ENCODE data around the gene THSD4. TPM values are rescaled to one million over a fixed set of nuclear protein-coding genes. Genes with fewer than 3 reads are reported as not detected.

THSD4 gene
- total RNA-seq, result 10 to 100 TPM; 35.2 to 45.5 TPM
- long read RNA-seq, partial matches to known transcripts, result 5 of 25 reads
- long read RNA-seq, other reads (novel, unspliced or antisense), result 20 of 25 reads

DNA sequence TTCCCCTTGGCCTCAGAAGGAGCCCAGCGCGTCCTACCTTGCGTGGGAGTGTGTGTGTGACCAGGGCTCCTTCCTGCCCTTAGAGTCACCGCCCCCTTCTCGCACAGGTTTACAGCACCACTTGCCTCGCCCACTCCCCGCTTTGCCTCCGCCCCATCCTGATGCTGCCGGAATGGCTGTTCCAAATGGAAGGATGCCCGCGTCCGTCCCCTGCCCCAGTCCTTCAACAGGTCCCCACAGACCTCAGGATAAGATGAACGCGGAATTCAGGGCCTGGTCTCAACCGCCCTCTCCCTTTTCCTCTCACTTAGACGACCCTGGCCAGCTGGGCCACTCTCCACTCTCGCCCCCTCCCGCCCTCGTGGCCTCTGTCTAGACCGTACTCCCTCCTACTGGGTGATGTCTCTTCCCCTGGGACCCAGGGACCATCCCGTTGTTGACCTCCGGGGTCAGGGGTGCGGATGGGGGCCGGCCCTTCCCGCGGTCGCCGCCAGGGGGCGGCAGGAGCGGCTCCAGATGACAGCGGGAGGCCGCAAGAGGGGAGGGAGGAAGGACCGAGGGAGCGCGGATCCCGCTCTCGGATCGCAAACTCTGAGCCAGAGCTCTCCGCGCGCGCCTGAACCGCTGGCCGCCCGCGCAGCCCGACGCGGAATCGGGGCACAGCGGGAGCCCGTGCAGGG lies at the start of gene THSD4:
THSD4 (plus strand) TSS at position 585 of the 680 bp plus-strand sequence.
- DNase-seq (peak; percentile 65 to 77), ATAC-seq (peak; percentile 65)
- intact Hi-C loops (cut with DNase I, micrococcal nuclease), result loop anchor here (5.0 kb wide), 2 partner anchors 317 to 327 kb away; no protein-coding TSS in a partner anchor

- no peak for ATAC-seq
- intact Hi-C loops (cut with DNase I, micrococcal nuclease), result no loop called here
- DNase-seq, result no peak
Observed at GRCh38 chr15:71066983-71067382, 48.3 kb upstream of the THSD4 start.

DNA sequence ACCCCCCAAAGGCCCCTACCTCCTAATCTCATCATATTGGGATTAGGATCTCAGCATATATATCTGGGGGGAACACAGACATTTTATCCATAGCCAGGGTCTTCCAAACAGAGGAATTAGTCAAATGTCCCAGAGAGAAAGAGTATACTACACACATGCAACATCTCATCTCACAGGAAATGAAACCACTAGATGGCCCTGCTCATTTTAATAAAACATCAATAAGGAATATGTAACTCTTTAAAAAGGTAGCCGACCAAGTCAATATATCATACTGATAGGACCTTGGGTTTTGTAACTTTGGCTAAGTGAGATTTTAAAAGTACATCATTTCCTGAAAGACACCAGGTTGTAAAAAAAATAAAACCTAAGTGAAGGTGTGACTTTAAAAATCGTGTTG lies 45.6 kb upstream of the THSD4 start:
- no peak for DNase-seq
- intact Hi-C loops (cut with DNase I, micrococcal nuclease), result no loop called here
- ATAC-seq, result peak; percentile 58

DNA sequence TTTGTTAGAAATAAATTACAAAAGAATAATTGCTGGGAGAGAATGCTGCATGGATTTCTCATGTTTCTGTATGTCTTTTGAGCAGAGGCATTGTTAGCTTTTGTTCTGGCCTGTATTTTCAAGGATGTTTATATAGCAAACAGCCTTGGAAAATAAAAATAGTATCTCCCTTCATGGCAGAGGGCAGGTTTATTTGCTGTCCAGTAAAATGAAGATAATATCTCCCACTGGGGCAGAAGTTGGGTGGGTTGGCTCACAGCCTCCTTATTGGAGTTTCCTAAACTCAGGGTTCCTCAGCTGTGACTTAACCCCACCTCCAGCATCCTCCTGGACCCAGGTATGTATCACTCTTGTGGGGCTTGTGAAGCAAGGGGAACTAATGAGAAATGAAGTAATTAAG lies 43.7 kb upstream of the THSD4 start:
- ATAC-seq (no peak), DNase-seq (no peak)
- intact Hi-C loops (cut with DNase I, micrococcal nuclease), result no loop called here

DNA sequence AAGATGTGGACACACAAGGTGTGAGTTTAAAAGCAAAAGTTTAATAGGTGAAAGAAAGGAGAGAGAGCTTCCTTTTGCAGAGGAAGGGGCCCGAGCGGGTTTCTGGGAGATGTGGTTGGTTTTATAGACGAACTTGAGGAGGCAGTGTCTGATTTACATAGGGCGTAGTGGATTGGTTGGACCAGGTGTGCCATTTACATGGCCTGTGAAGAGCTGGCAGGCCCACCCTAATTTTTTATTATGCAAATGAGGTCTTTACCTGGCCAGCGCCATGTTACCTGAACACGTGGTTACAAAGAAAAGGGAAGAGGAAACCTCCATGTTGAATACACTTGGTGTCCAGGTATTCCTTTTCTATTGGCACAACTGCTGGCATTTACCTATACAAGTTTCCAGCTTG lies 42.8 kb upstream of the THSD4 start:
- DNase-seq, result no peak
- no peak for ATAC-seq
- intact Hi-C loops (cut with DNase I, micrococcal nuclease), result no loop called here

GRCh38 chr15:71078506-71079207 lies 36.6 kb upstream of the THSD4 start:
- DNase-seq (no peak), ATAC-seq (peak; percentile 41)
- intact Hi-C loops (cut with DNase I, micrococcal nuclease), result no loop called here

DNA sequence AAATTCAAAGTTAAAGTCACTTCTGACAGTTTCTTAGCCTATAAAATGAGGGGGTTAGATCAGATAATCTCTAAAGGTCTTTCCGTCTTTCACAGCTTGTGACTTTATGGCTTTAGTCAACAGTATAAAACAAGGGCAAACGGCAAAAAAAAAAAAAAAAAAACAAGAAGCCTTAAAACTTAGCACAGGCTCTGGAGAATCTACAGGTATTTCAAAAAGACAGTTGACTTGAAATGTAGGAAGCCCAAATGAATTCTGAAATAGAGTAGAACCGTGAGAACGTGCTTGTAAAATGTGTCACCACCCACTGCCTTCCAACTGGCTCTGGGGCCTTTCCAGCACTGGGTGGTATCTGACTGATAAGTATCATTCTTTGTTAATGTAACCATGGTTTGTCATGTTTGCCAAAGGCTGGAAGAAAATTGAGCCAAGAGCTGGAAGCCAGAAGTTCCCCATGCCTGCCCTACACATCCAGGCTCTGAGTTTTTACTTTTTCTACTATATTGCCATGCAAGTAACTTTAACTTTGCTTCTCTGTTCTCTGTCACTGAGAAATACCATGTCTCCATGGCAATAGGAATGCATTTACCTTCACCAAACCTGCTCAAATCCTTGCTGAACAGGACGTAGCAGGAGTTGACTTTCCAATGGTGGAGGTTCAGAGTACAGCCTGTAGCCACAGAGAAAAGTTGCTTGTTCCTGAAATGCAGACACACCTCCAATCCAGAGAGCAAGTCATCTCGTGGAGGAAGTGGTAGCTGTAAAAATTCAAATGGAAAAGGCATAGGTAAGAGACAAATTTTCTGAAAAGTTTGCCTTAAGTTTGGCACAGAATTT lies 35.8 kb upstream of the THSD4 start:
- intact Hi-C loops (cut with DNase I, micrococcal nuclease), result no loop called here
- ATAC-seq (peak; percentile 84), DNase-seq (peak; percentile 48 to 72)

- intact Hi-C loops (cut with DNase I, micrococcal nuclease), result no loop called here
- ATAC-seq, result peak; percentile 1
- DNase-seq, result no peak
Observed at GRCh38 chr15:71080166-71080565, 35.1 kb upstream of the THSD4 start.

DNA sequence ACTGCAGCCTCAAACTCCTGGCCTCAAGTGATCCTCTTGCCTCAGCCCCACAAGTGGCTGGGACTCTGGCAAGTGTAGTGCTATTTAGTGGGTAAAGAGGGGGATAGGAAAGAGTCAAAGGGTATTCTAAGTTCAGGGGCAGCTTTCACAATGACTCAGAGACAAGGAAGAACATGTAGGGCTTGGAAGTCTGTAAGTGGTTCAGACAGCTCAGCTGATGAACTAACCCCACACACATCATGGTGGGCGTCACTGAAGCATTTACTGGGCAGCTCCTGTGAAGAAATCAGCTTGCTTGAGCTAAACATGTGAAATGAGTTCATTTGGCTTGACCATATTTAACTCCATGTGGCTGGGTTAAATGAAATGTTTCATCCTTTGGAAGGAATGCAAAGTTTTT lies 34.6 kb upstream of the THSD4 start:
- DNase-seq (no peak), ATAC-seq (no peak)
- intact Hi-C loops (cut with DNase I, micrococcal nuclease), result no loop called here

DNA sequence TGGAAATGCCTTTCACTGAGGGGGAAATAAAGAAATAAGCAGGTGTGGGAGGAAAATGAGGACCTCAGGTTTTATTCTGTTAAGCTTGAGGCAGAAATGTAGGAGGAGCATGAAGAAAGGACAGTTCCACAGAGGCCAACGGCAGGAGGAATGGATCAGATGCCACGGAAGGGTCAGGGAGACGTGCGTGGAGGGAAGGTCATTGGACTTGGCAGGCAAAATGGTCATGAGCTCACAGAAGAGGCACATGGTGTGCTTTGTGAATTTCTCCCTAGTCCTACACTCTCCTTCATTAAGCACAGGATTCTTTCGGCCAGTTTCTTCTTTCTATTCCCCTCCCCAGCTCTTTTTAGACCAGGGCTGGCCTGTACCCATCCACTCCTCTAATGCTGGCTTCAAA lies 32.5 kb upstream of the THSD4 start:
- no peak for DNase-seq
- intact Hi-C loops (cut with DNase I, micrococcal nuclease), result no loop called here
- ATAC-seq, result no peak

GRCh38 chr15:71083349-71083748 lies 31.9 kb upstream of the THSD4 start:
- ATAC-seq, result no peak
- DNase-seq, result no peak
- intact Hi-C loops (cut with DNase I, micrococcal nuclease), result no loop called here

DNA sequence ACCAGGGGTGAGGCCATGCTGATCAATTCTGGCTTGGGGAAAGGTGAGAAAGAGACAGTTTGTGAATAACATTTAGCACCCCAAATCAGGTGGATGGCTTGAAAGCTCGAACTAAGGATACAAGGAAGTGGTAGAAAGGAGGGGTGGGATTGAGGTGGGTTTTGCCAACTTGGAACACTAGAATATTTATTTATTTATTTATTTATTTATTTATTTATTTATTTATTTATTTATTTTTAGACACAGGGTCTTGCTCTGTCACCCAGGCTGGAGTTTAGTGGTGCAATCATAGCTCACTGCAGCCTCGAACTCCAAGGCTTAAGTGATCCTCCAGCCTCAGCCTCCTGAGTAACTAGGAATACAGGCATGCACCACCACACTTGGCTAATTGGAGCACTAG lies 31.0 kb upstream of the THSD4 start:
- DNase-seq (no peak), ATAC-seq (no peak)
- intact Hi-C loops (cut with DNase I, micrococcal nuclease), result no loop called here

DNA sequence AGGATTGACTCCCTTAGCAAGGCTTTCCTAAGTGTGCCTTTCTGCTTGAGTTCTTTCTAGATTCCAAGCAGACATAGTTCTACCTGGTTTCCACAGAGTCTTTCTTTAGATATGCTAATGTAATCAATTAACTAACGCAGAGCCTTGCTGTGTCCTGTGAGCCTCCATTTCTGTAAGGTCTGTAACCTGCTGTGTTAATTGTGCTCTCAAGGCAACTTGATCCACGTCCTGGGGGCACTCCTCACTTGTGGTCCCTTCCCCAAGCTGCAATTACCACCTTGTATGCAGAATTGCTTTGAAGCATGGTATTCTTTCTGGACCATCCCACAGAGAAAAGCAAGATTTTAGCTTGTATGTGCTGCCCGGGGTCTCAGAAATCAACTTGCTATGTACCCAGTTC lies 29.5 kb upstream of the THSD4 start:
- ATAC-seq (no peak), DNase-seq (no peak)
- intact Hi-C loops (cut with DNase I, micrococcal nuclease), result no loop called here

DNA sequence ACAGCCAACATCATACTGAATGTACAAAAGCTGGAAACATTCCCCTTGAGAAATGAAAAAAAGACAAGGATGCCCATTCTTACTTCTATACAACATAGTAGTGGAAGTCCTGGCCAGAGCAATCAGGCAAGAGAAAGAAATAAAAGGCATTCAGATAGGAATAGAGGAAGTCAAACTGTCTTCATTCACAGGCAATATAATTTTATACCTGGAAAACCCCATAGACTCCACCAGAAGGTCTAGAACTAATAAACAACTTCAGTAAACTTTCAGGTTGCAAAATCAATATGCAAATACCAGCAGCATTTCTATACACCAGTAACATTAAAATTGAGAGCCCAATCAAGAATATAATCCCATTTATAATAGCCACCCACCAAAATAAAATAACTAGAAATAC lies 27.1 kb upstream of the THSD4 start:
- DNase-seq, result no peak
- intact Hi-C loops (cut with DNase I, micrococcal nuclease), result no loop called here
- ATAC-seq, result peak; percentile 53

GRCh38 chr15:71088683-71089082 lies 26.6 kb upstream of the THSD4 start:
- intact Hi-C loops (cut with DNase I, micrococcal nuclease), result no loop called here
- DNase-seq (no peak), ATAC-seq (no peak)

DNA sequence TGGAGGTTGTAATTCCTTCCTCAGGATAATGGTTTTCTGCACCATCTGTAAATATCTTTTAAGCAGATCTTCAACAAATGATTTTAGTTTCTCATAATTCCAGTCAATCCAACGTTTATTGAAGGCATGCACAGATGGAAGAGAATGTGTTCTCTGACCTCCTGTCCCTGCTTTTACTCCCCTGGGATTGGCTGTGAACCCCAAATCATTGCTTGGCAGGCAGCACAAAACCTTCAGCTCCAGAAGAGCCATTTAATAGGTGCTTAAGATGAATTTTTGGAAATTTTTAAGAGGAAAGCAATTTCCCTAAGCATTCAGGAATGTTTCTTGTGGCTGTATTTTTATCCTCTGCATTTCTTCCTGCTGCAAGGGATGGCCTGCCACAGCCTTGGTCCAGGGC lies 25.5 kb upstream of the THSD4 start:
- DNase-seq (no peak), ATAC-seq (no peak)
- intact Hi-C loops (cut with DNase I, micrococcal nuclease), result no loop called here

DNA sequence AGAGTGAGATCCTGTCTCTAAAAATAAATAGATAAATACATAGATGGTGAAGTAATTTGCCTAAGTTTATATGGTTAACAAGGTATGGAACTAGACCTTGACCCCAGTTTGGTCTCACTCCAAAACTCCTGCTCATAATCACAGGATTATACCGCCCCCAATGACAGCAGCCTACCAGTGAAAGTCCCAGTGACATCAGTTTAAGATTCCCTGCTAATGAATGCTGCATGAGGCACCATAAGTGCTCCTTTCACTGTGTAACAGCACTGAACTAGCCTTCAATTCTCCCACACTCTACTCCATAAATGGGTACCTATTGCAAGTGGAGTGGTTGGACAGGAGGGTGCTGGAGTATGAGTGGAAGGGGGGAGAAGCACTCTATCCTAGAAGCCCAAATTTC lies 23.7 kb upstream of the THSD4 start:
- intact Hi-C loops (cut with DNase I, micrococcal nuclease), result no loop called here
- DNase-seq, result no peak
- ATAC-seq, result peak; percentile 64

DNA sequence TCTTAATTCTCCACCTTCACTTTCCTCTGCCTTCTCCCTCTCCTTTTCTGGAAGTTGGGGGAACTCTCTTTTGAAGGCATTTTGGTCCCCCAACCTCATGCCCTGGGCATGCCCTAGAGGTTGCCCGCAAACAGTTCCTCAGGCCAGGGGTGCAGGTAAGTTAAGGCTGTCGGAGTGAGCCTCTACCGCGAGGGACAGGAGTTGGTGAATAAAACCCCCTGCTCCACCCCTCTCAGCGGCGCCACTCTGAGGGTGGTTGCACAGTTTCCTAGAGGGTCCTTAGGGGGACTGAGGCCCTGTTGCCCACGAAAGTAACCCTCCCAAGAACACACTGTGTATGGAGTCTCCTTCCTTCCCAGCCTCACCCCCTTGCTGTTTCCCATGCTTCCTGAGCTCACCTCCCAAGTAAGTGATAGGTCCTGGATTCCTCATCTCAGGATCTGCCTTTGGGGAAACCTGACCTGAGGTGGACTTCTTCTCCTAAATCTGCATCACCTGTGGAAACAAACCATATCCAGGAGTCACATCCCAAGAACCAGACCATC lies 23.1 kb upstream of the THSD4 start:
- ATAC-seq, result no peak
- intact Hi-C loops (cut with DNase I, micrococcal nuclease), result no loop called here
- DNase-seq, result no peak

Data from left colon (tissue), 2 donors.